NCI-H1105 (cell line): ENCODE results near the gene ABCD1.
"Not testable (repeated sequence)": the region's sequence is repeated elsewhere in the genome, so short reads cannot be mapped to it uniquely, and the experiment has no call there.

Source experiments
- DNase-seq: peaks from one replicate; lab custom pipeline; 2025; lab: John Stamatoyannopoulos, UW

The ABCD1 gene

GRCh38 chrX:153724252-153725038 lies at the start of gene ABCD1, which contains the start of gene BCAP31:
ABCD1 (plus strand) TSS chrX:153724856; CDS start chrX:153725267, 411 bp downstream.
BCAP31 (minus strand) TSS chrX:153724387; CDS start chrX:153723244, 1,143 bp downstream.
- peak; percentile 95 for DNase-seq

GRCh38 chrX:153681175-153681574 lies 43.5 kb upstream of the ABCD1 start:
- no peak for DNase-seq

- not testable (repeated sequence) for DNase-seq
Observed at GRCh38 chrX:153683486-153683885, 41.2 kb upstream of the ABCD1 start.

- DNase-seq, result no peak
Observed at GRCh38 chrX:153684467-153685155, 40.0 kb upstream of the ABCD1 start.

GRCh38 chrX:153685156-153685536 lies 39.5 kb upstream of the ABCD1 start:
- DNase-seq, result no peak

GRCh38 chrX:153685751-153686696 lies 38.6 kb upstream of the ABCD1 start:
- DNase-seq, result no peak

GRCh38 chrX:153686711-153687110 lies 37.9 kb upstream of the ABCD1 start:
- no peak for DNase-seq

- DNase-seq, result peak; percentile 80
Observed at GRCh38 chrX:153687121-153688039, 37.3 kb upstream of the ABCD1 start, which contains the start of gene SLC6A8. SLC6A8 (plus strand) TSS chrX:153687926; CDS start chrX:153688575, 649 bp downstream.

GRCh38 chrX:153688071-153688470 lies 36.6 kb upstream of the ABCD1 start:
- DNase-seq, result no peak

GRCh38 chrX:153688506-153688905 lies 36.1 kb upstream of the ABCD1 start:
- no peak for DNase-seq

- no peak for DNase-seq
Observed at GRCh38 chrX:153688911-153689590, 35.6 kb upstream of the ABCD1 start.

GRCh38 chrX:153689654-153690465 lies 34.8 kb upstream of the ABCD1 start:
- no peak for DNase-seq

GRCh38 chrX:153690466-153690865 lies 34.2 kb upstream of the ABCD1 start:
- no peak for DNase-seq

GRCh38 chrX:153691032-153691827 lies 33.4 kb upstream of the ABCD1 start:
- DNase-seq, result not testable (repeated sequence)

GRCh38 chrX:153692003-153692402 lies 32.7 kb upstream of the ABCD1 start:
- DNase-seq, result no peak

GRCh38 chrX:153692611-153693156 lies 32.0 kb upstream of the ABCD1 start:
- DNase-seq, result no peak

- DNase-seq, result no peak
Observed at GRCh38 chrX:153693216-153694086, 31.2 kb upstream of the ABCD1 start.
